AG10803 (cell line): ENCODE results near the gene FLT1.

Source experiments
- DNase-seq: peaks from one replicate; pipeline ENCODE4 v3.0.0; 2010; ENCODE audit warnings: low read depth
- H3K4me3 ChIP-seq: 2 replicates; pipeline ENCODE4 v1.5.1; 2011; ENCODE audit warnings: mild to moderate bottlenecking, low read length, control low read depth
- TF ChIP-seq, protein P1 (sequence below): conservative IDR thresholded peaks from 2 replicates; pipeline ENCODE4 v1.5.1; 2011; ENCODE audit warnings: mild to moderate bottlenecking, low read length, control low read depth, inconsistent platforms

The FLT1 gene

DNA sequence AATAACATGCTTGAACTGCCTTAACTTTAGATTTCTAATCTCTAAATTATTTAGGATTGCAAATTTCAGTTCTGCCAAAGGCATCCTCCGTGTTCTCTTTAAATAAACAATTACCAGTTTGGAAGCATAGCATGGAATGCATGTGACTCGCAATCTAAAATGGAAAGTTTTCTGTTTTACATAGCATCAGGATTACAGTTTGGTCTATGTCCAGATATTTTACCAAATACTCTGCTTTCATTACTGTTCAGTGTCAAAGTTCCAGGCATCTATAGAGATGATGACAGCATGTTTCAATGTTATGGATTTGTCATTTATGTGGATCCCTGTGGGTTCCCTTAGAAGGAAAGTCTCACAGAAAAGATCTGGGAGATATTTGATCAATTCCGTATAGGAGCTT is 16.8 kb downstream of the FLT1 start:
- TF ChIP-seq, protein P1, sequence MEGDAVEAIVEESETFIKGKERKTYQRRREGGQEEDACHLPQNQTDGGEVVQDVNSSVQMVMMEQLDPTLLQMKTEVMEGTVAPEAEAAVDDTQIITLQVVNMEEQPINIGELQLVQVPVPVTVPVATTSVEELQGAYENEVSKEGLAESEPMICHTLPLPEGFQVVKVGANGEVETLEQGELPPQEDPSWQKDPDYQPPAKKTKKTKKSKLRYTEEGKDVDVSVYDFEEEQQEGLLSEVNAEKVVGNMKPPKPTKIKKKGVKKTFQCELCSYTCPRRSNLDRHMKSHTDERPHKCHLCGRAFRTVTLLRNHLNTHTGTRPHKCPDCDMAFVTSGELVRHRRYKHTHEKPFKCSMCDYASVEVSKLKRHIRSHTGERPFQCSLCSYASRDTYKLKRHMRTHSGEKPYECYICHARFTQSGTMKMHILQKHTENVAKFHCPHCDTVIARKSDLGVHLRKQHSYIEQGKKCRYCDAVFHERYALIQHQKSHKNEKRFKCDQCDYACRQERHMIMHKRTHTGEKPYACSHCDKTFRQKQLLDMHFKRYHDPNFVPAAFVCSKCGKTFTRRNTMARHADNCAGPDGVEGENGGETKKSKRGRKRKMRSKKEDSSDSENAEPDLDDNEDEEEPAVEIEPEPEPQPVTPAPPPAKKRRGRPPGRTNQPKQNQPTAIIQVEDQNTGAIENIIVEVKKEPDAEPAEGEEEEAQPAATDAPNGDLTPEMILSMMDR = no peak
- no peak overlapping the region for H3K4me3 ChIP-seq
- DNase-seq = peak; percentile 57

DNA sequence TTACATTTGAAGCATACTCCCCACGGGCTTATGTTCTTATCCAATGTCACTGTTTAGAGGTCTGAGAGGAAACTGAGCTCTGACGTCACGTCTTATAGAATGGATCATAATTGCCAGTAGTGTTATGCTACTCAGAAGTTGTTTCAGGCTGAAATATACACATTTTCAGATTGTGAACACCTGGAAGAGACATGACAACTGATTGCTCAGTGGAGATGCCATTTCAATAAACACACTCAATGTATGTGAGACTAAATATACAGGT is 17.3 kb downstream of the FLT1 start:
- H3K4me3 ChIP-seq = no peak overlapping the region
- TF ChIP-seq, protein P1 = no peak
- DNase-seq = no peak

DNA sequence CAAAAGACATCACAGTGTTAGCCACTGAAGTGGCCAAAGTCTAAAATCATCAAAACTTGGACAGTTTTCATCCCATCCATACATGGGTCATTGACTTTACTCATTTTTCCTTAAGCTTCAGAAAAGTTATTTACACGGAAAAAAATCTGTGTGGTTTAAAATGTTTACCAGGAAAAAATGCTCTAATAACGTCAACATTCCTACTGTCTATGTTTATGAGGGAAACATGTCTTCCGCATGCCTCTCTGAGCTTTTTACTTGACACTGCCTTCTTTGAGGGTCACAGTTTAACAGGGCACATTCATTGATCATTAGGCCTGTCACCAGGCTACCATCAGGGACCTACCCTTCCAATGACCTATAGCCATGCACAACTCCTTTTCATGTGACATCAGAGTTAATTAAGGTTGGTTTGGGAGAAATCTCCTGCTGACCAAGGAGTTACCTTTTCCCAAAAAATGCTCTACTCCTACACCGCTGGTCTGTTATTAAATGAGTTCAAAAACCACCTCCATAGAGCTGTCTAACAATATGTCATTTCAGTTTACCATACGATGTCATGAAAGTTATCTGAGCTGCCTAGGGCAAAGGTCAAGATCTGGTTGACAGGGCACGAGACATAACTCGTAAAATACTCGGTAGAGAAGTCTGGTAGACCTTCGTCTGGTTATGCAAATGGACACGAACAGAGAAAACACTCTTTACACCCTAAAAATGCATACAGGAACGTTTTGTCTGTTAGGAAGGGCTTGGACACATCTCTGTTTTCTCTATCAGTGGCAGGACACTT is 17.8 kb downstream of the FLT1 start:
- TF ChIP-seq, protein P1 = no peak
- no peak for DNase-seq
- no peak overlapping the region for H3K4me3 ChIP-seq

DNA sequence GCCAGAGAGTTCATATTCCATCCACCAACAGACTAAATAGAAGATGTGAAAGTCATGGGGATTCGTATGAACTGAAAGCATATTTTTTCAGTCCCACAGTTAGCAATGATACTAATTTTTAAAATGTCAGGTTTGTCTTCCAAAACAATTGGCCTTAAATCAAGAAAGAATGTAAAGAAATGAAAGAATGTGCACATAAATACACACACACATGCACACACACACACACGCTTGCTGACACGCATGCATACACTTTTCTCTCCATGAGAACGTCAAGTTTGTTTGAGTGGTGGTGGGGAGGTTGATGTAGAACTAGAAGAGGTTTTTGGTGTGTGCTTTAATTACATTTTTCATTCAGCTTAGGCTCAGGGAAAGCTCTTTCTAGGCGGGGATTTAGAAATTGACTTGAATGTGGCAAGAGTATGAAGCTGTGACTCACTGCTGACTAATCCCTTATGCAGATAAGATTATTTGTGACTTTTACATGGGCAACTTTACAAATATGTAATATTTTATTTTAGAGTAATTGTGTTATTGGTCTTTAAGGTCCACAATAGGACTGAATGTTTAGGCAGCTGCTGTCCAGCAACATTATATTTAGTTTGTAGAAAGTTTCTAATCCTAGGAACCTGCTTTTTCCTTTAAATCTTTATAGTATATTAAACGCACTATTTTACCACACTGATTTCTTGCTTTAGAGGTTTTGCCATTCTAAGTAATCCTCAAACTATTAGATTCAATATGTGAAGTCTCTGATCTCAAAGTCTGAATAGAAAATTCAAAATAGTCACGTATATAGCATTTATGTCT is 18.8 kb downstream of the FLT1 start:
- no peak overlapping the region for H3K4me3 ChIP-seq
- DNase-seq = peak; percentile 89
- TF ChIP-seq, protein P1 = no peak

DNA sequence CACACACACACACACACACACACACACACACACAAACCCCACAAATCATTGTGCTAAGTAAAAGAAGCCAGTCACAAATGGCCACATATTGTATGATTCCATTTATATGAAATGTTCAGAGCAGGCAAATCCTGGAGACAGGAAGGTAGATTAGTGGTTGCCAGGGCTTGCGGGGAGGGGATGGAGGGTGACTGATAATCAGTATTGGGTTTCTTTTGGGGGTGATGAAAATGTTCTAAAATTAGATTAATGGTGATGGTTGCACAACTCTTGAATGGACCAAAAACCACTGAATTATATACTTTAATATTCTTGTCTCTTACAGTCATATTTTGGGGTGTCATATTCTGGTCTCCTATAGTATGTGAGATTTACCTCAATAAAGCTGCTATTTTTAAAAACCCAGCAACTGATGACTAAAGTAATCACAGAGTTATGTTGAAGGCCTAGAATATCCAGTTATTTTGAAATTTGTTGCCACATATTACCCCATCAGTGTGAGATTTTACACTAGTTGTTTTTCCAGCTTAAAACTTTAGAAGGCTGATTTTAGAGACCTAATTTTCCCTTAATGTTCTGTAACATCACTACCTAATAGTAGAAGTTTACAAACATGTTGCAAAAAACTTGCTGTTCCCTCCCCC is 20.3 kb downstream of the FLT1 start:
- TF ChIP-seq, protein P1 = no peak
- DNase-seq = peak; percentile 50
- H3K4me3 ChIP-seq = no peak overlapping the region

DNA sequence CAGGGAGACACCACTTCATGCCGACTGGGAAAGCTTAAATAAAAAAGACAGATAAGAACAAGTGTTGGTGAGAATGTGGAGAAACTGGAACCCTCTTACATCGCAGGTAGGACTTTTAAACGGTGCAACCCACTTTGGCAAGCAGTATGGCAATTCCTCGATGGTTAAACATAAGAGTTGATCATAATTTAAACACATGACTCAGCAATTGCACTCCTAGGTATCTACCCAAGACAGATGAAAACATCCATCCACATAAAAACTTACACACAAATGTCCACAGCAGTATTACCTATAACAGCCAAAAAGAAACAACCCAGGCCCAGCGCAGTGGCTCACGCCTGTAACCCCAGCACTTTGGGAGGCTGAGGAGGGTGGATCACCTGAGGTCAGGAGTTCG is 21.9 kb downstream of the FLT1 start:
- TF ChIP-seq, protein P1 = no peak
- H3K4me3 ChIP-seq = no peak overlapping the region
- no peak for DNase-seq
